Measurements from ENCODE around the gene CORO6.

CORO6 gene

DNA sequence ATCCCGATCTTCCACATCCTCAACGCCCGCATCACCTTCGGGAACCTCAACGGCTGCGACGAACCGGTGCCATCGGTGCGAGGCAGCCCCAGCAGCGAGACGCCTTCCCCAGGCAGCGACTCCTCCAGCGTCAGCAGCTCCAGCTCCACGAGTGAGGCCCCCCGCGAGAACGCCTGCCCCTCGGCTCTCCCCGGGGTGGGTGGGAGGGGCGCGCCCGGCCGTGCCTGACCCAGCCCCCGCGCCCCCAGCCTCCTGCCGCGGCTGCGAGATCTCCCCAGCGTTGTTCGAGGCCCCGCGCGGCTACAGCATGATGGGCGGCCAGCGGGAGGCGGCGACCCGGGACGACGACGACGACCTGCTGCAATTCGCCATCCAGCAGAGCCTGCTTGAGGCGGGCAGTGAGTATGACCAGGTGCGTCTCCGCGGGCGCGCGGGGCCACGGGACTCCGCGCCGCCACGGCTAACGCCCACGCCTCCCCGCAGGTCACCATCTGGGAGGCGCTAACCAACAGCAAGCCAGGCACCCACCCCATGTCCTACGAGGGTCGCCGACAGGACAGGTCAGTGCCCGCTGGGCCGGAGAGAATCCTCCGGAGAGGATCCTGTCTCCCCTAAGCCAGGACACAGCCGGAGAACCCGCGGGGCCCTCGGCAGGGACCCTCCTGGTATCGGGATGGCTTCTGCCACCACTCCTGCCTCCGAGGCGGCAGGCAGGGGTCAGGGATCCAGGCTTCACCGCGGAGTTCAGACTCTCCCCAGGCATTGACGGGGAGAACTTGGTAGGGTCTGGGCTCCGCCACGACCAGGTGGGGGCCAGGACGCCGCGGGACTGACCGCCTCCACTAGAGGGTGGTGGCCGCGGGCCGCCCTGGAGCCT is 10.1 kb downstream of the CORO6 start:
- DNase-seq (ENCODE audit: low read depth) = no peak

DNA sequence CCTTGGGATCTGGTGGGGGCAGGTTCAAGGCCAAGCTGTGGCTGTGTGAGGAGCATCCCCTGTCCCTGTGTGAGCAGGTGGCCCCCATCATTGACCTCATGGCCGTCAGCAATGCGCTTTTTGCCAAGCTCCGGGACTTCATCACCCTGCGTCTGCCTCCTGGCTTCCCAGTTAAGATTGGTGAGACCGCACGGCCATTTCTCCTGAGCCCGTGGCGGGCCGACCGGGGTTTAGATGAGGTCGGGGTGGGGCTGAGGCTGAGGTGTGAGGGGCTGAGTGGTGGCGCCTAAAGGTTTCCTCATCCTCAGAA is 10.7 kb downstream of the CORO6 start:
- no peak for DNase-seq (ENCODE audit: low read depth)

DNA sequence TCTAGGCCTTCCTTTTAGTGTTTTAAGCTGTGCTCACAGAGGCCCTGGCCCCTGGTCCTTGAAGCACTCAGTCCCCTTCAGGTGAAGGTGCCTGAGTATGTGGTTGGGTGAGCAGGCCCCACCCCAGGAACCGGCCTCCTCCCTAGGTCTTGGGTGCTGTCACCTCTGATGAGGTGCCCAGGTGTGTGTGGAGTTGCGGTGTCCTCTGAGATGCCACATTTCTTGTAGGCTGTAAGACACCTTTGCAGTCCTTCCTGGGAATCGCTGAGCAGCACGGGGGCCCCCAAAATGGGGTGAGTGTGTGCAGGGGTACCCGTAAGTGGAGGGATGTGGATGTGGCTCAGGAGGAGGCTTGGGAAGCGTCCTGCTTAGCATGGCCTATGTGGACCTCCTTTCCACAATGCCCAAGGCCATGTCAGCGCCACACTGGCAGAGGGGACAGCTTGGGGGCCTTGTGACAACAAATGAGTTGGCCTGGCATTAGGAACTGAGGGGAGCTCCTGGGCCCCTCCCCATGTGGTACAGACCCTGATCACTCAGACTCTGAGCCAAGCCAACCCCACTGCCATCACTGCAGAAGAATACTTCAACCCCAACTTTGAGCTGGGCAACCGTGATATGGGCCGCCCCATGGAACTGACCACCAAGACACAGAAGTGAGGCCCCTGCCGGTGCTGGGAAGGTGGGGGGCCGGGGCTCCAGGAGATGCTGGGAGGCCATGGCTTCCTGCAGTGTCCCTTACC is 11.2 kb downstream of the CORO6 start:
- no peak for DNase-seq (ENCODE audit: low read depth)

DNA sequence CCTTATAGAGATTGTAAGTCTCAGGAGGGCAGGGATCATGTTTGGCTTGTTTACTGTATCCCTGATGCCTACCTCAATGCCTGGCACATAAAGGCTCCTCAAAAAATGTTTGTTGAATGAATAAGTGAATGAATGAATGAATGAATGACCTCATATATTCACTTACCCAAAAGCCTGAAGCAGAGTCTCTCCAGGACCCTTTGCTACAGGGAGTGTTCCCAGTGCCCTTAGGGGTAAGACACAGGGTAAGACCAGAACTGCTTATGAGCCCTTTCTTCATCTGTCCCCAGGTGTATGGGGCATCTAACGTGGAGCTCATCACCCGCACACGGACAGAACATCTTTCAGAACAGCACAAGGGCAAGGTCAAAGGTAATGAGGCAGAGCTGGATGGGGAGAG is 12.3 kb downstream of the CORO6 start:
- no peak for DNase-seq (ENCODE audit: low read depth)

DNA sequence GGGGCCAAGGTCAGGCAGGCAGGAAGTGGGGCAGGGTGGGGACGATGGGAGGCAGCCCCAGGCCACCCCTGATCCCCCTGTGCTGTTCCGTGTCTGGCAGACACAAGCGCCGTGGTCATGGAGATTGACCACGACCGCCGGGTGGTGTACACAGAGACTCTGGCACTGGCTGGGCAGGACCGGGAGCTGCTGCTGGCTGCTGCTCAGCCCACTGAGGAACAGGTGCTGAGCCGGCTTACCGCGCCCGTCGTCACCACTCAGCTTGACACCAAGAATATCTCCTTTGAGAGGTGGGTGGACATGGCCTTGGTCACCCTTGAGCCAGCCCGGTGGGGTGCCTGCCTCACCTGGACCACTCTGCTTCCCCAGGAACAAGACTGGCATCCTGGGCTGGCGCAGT is 13.7 kb downstream of the CORO6 start:
- no peak for DNase-seq (ENCODE audit: low read depth)

DNA sequence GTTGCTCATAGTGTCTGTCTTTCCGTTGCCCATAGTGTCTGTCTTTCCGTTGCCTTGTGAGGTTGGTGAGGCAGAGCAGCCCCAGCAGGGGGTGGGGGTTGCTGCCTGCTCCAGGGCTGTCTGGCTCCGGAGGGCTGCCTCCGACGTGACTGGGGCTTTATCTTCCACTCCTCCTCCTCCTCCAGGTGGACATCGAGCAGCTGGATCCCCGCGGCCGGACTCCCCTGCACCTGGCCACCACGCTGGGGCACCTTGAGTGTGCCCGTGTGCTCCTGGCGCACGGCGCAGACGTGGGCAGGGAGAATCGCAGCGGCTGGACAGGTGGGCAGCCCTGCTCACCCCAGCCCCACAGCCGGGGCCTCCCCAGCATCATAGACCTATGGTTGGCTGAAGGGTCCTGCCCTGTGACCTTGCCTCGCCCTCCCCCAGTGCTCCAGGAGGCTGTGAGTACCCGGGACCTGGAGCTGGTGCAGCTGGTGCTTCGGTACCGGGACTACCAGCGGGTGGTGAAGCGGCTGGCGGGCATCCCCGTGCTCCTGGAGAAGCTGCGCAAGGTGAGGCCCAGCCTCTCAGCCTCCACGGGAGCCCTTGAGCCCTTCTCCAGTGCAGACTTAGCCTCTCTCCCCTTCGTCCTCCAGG is 15.0 kb downstream of the CORO6 start:
- DNase-seq (ENCODE audit: low read depth) = no peak

DNA sequence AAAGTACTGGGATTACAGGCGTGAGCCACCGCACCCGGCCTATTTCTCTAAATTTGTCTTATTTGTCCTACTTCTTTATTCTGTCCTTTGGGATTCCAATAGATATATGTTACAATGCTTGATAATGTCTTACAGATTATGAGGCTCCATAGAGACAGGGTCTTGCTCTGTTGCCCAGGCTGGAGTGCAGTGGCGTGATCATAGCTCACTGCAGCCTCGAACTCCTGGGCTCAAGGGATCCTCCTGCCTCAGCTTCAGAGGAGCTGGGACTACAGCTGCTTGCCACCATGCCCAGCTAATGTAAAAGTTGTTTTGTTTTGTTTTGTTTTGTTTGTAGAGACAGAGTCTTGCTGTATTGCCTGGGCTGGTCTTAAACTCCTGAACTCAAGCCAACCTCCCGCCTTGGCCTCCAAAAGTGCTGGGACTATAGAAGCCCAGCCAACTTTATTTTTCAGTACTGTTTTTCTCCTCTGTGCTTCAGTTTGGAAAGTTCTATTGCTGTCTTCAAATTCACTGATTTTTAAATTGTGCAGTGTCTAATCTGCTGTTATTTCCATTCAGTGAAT is 19.5 kb downstream of the CORO6 start:
- no peak for DNase-seq (ENCODE audit: low read depth)

DNA sequence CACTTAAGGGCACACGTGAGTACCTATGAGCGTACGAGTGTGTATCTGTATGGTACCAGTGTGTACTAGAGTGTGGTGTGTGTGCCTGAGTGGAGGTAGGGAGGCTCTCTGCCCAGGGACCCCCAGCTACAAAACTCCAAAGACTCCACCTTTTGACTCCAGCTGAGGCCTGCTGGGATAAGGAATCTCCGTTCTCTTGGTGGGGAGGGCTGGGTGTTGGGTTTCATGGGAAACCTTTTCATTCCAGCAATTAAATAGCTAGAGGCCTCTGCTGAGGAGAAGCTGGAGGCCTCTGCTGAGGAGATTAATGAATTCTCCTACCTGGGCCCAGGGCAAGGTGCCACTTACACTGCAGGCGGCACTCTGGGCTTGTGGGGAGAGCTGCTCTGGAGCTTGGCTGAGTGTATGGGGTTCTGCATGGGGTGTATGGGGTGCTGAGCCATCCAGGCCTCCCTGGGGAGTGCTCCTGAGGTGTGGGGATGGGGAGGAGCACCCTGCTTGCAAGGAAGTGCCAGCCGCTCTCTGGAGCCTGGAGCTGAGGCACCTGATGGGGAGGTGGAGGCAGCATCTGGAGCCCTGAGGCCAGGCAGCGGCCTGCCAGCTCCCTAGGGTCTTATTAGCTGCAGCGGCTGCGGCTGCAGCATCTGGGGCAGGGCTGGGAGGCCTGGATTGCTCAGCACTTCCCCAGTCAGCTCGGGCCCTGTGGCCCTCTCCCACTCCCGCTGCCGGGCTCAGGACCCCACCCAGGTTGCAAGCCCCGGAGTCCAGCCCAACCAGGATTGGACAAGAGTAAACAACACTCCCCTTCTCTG is 25.1 kb downstream of the CORO6 start:
- no peak for DNase-seq (ENCODE audit: low read depth)

DNA sequence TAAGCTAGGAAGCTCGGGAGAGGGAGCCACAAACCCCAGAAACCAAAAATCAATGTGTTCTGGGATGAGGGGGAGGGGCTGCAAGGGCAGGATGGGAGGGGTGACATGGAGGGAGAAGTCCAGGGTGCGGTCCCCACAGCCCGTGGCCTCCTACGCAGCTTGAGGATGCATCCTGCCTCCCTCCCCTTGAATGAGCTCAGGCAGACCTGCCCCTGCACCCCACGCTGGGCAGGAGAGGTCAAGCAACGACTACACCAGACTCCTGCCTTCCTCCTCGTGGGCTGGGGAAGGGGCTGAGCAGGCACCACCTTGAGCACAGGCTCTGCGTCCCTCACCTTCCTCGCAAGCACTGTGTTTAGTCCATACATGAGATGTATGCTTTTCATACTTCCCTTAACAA is 25.9 kb downstream of the CORO6 start:
- no peak for DNase-seq (ENCODE audit: low read depth)

DNA sequence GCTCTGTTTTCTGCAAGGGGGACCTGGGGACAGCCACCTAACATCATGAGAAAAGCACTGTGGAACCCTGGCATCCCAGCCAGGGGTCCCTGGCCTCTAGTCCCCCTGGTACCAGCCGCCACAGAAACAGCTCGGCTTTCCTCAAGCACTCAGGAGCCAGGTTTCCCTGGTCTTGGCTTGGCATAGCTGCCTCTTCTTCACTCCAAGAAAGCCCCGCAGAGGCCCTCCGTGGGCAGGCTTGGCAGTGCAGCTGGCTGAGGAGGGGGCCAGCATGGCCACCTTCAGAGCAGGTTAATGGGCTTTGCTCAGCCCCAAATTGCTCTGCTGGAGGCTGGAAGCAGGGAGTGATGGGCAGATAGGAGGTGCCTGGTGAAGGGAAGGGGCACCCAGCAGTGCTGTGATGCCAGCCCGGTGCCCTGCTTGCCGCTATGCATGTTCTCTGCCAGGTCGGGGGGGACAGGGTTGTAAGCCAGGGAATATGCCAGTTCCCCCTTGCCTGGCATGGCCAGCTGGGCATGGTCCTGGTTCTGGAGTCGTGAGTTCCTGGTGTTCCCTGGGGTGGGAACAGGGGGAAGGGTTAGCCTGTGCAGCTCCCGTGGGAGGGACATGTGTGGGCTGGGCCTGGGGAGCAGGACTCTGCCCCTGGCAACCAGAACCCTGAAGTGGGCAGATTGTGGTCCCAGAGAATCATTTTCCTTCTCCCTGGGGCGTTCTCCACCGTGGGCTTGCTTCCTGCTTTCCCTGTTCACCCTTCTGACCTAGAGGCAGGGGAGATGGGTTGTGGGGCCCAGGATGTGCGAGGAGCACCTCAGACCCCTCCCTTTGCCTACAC is 26.6 kb downstream of the CORO6 start:
- DNase-seq (ENCODE audit: low read depth) = no peak

DNA sequence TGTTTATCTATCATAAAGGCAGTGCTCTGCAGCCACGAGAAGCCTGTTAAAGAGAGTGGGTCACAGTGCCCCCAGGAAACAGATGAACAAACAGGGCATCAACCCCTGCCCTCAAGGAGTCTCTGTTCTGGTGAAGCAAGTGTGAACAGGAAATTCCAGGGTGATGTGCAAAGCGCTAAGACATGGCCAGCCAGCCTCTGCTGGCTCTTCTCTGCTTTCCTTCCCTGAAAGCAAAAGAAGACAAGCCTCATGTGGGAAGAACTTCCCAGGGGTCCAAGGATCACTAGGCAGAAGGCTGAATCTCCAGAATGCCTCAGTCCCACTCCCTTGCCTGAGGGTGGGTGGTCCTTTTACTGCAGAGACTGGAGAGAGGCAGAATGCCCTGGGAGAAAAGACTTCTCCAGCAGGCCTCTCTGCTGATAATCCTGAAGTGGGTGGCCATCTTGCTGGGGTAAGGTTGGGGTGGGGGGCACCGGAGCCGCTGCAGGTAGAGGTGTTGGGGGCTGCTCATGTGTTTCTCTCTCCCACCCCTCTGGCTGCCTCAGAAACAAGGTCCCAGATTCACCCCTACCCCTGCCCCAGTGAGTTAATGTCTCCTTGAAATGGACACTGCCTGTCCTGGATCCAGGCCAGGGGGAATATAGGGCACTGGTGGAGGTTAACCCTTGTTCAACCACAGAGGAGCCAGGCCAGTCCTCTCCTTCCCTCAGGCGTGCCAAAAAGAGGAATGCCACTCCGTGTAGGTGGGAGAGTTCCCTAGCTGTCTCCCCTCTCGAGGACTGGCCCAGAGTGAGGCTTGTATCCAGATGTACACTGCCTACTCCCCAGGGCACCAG is 27.4 kb downstream of the CORO6 start:
- DNase-seq (ENCODE audit: low read depth) = no peak

DNA sequence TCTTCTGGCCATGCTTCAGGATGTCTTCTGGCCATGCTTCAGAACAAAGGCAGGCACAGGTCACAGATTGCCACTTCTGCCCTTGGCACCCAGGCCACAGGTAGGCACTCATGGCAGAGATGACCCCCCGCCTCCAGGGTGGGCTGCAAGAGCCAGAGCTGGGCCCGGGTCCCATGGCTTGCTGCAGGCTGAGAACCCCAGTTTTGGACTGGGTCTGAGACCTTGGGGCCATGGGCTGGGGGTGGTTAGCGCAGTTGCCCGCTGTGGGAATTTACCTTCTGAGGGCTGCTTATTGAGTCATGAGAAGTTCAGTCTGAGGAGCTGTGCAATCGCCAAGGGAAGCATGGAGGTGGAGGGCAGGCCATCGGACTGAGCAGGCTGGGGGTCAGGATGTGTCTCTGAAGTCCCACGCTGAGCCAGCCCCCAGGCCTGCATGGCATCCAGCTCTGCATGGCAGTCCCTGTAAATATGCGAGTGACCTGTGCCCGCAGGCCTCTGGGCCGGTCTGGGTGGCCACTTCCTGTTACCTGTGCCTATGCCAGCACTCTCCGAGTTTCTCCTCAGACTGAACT is 28.1 kb downstream of the CORO6 start:
- DNase-seq (ENCODE audit: low read depth) = no peak

DNA sequence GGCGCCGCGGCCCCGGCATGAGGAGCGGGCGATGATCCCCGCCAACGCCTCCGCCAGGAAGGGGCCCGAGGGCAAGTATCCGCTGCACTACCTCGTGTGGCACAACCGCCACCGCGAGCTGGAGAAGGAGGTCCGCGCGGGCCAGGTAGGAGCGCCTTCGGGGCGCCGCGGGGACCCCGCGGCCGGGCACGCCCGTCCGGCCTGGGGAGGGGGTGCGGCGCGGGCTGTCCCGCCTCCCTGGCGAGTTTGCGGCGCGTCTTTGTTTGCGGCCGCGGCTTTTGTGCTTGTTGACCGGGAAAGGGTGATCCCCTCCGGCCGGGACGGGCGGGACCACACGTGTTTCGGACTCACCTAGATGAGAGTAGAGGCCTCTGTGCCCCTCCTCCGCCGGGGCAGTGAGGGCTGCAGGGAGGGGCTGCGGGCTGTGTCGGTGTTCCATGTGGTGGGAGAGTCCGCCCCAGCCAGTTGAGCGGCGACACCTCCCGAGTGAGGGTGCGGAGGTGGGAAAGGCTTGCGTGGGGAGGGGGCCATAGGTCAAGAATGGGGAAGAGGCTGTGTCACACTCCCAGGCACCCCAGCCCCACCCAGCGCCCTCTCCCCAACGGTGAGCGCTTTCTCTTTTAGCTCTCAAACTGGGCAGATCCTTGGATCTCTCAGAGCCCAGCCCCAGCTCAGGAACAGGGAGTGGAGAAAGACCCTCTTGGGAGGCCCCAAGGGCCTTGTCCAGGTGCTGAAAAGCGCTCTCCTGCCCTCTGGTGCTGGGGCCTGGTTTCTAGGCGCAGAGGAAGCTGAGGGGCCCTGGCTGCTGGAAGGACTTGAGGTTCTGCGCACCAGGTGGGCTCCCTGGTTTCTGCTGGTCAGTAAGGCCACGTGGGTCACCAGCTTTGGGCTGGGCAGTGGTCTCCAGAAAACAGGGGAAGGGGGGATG is 28.9 kb downstream of the CORO6 start:
- DNase-seq (ENCODE audit: low read depth) = no peak

DNA sequence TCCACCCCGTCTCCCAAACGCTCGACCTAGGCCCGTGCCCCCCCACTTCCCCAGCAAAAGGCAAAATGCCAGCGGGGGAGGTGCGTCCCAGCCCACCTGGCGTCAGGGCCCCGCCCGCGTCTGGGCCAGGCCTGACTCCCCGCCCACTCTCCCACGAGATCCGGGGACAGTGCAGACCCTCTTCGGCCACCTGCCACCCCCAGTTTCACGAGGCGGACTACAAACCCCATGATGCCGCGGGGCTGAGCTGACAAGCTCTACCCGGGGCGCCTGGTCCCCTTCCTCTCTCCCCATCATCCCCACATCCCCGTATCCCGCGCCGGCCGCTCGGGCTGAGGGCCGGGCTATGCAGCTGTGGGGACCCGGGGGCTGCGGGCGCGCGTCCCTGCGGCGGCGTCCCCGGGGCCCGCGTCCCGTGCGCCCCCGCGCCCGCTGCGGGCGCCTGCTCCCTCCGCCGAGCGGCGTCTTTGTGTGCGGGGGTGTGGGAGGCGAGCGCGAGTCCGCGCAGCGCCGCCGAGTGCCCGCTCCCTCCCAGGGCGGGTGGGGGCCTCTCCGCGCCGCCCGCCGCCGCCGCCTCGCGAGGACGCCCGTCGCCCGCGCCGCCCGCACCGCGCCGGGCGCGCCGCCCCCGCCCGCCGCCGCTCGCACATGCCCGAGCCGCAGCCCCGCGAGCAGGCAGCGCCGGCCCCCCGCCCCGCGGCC is 29.7 kb downstream of the CORO6 start, which contains the start of gene ANKRD13B:
TSS of gene ANKRD13B (plus strand) at position 283 of the 702 bp plus-strand sequence. CDS start 490 bp downstream, outside the sequence.
- no peak for DNase-seq (ENCODE audit: low read depth)

DNA sequence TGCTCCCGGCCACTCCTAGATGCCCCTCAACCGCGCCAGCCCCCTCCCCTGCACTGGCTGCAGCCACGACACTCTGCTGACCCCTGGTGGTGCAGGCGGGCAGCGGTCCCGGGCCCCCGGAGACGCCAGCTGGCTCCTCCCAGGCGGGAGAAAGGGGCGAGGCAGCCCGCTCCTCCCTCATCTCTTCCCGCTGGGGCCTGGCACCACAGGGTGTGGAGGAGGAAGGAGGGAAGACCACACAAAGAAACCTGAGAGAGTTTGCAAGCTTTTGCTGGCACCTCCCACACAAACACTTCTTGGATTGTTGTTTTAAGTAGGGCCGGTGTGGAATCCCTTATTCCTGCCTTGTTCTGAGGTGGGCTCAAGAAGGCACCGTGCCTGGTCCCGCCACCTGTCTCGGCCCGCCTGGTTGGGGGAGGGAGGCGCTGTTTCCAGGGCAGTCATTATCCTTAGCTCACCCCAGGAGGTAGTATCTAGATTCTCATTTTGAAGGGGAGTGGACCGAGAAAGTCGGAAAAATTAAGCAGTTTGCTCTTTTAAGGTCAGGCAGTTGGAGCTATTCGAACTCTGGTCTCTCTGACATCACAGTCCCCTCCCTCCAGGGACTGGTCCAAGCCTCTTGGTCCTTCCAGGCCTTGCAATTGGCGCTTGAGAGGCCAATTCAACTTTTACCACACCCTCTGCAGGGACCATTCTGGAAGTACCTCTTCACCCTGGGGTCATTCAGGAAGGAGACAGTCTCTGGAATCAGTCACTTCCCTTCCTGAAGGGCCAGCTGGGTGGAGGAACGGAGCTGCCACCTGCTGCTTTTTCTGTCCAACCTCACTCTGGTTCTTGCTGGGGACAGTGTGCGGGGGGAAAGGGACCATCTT is 30.7 kb downstream of the CORO6 start:
- peak; percentile 69 for DNase-seq (ENCODE audit: low read depth)

DNA sequence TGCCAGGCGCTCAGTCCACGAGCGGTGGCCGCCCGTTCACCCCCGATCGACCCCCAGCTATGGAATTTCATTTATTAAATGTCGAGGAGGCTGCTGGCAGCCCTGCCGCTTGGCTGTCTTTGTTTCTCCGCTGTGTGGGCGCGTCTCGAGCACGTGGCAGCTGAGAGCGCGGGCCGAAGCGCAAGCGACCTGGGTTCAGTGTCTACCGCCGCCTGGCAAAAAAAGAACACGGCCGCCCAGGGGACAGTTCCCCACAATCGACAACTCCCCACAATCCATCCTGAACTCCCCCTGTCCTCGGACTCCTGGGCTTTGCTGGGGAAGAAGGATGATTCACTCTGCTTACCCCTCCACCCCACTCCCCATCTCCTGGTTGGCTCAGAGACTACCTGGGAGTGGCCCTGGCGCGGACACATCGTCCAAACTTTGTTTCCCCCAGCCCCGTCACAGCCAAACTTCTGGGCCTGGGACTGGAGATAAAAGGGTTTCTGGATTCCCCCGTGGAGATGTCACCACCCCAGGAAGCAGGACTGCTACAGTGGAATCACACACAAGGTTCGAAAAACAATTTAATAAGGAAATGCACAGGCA is 31.5 kb downstream of the CORO6 start:
- DNase-seq (ENCODE audit: low read depth) = no peak
